Measurements from ENCODE around the gene SIL1.
A peak's percentile ranks its signal among the peaks of the same experiment; 100 is the strongest.

The SIL1 gene

DNA sequence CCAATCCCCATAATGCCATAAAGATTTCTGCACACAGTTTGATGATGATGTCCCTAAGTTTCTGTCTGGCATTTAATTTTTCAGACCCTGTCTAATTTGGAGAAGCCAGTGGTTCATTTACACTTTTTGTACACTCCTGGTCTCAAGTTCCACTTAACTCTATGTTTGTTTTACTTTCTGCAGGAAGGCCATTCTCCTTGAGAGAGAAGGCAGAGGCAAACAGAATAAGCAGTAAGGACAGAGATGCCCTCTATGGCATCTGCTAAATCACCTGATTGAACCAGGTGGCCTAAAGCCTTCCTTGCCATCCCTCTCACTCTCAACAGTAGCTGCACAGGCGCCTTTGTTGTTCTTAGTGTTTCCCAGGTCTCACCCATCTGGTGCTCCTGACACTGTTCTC lies 236.9 kb downstream of the SIL1 start:
- no peak for DNase-seq (ENCODE audit: low read depth)
- TF ChIP-seq, protein P1, sequence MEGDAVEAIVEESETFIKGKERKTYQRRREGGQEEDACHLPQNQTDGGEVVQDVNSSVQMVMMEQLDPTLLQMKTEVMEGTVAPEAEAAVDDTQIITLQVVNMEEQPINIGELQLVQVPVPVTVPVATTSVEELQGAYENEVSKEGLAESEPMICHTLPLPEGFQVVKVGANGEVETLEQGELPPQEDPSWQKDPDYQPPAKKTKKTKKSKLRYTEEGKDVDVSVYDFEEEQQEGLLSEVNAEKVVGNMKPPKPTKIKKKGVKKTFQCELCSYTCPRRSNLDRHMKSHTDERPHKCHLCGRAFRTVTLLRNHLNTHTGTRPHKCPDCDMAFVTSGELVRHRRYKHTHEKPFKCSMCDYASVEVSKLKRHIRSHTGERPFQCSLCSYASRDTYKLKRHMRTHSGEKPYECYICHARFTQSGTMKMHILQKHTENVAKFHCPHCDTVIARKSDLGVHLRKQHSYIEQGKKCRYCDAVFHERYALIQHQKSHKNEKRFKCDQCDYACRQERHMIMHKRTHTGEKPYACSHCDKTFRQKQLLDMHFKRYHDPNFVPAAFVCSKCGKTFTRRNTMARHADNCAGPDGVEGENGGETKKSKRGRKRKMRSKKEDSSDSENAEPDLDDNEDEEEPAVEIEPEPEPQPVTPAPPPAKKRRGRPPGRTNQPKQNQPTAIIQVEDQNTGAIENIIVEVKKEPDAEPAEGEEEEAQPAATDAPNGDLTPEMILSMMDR (conservative IDR thresholded peaks at IDR 0.05; ENCODE audit: low read depth, low read length) = no peak
- H3K4me3 ChIP-seq (ENCODE audit: low read depth, low read length) = no peak overlapping the region

GRCh38 chr5:138960145-138960692 lies 237.9 kb downstream of the SIL1 start:
- DNase-seq (ENCODE audit: low read depth) = no peak
- TF ChIP-seq, protein P1 (conservative IDR thresholded peaks at IDR 0.05; ENCODE audit: low read depth, low read length) = no peak
- no peak overlapping the region for H3K4me3 ChIP-seq (ENCODE audit: low read depth, low read length)

DNA sequence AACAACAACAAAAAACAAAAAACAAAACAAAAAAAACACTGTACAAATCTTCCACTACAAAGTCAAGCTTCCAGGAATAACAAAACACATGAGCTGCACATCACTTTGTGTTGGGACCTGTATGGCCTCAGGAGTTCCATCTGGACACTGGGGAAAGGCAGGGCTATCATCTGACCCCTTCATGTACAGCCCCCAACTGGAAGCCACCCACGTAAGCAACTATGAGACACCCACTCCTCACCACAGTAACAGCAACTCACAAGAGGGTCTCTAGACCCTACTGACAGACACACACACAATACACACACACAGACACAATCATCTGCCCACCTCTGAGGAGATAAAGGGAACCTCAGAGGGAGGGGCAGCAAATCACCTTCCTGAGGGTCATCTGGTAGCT lies 241.4 kb downstream of the SIL1 start:
- H3K4me3 ChIP-seq (ENCODE audit: low read depth, low read length) = no peak overlapping the region
- TF ChIP-seq, protein P1 (conservative IDR thresholded peaks at IDR 0.05; ENCODE audit: low read depth, low read length) = no peak
- DNase-seq (ENCODE audit: low read depth) = no peak

- no peak overlapping the region for H3K4me3 ChIP-seq (ENCODE audit: low read depth, low read length)
- no peak for DNase-seq (ENCODE audit: low read depth)
- TF ChIP-seq, protein P1 (conservative IDR thresholded peaks at IDR 0.05; ENCODE audit: low read depth, low read length) = no peak
Observed at GRCh38 chr5:138955671-138956295, 242.4 kb downstream of the SIL1 start.

DNA sequence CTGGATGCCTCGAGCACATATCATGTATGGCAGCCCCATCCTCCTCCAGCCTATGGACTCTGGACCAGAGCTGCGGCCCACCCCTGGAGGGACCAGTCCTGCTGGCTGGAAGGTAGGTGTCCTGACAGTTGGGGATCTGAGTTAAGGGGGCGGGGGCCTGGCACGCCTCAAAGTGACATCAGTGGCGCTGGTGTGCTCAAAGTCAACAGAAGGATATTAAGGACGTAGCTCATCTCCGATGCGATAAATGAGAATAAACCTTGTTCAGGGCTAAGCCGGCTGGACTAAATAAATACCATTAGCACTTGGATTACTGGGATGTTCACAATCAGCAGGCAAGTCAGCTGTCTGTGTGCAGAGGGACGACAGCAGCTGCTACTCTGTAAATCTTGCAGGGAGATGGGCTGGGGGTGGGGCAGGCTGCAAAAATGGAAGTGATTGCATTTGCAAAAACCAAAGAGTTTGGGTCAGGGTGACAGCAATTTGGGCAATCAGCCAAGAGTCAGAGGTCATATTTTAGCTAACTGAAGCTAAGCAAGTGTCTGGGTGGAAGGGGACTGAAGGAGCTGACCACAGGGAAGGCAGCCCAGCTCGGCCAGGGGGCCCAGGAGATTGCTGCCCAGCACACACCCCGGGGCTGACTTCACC lies 243.0 kb downstream of the SIL1 start:
- no peak overlapping the region for H3K4me3 ChIP-seq (ENCODE audit: low read depth, low read length)
- TF ChIP-seq, protein P1 (conservative IDR thresholded peaks at IDR 0.05; ENCODE audit: low read depth, low read length) = no peak
- DNase-seq (ENCODE audit: low read depth) = peak; percentile 41

DNA sequence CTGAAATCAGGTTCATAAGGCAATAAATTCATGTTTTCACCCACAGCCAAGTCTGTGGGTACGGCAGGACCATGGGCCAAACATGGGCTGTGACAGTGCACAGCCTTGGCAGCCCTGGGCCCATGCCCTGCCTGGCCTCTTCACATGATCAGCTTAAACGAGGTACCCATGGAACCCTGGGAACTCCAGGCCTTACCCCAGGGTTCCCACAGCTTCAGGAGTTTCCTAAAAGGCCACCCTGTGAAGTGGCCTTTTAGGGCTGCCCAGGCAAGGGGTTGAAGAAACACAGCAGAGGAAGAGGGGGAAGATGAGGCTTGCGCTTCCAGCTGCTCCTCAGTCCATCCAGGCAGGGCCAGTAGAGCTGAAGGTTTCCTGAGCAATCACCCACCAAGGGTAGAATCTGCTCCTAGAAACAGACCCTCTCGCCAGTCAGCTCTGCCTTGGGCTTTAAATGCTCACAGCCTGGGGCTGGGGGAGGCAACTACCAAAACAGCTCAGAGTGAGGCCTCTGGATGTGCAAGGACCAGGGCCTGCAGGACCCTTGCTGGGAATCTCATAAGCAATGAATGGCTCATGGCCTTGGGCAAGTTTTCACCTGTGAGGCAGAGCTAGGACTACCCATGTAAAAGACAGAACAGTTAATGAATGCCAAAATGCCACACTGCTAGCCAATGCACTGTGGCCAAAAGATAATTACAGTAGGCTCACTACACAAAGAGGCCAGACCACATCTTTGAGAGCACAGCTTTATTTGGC lies 243.7 kb downstream of the SIL1 start:
- TF ChIP-seq, protein P1 (conservative IDR thresholded peaks at IDR 0.05; ENCODE audit: low read depth, low read length) = no peak
- no peak for DNase-seq (ENCODE audit: low read depth)
- no peak overlapping the region for H3K4me3 ChIP-seq (ENCODE audit: low read depth, low read length)

All from choroid plexus epithelial cell (primary cell).